ENCODE results near the gene ANXA4.

The ANXA4 gene

DNA sequence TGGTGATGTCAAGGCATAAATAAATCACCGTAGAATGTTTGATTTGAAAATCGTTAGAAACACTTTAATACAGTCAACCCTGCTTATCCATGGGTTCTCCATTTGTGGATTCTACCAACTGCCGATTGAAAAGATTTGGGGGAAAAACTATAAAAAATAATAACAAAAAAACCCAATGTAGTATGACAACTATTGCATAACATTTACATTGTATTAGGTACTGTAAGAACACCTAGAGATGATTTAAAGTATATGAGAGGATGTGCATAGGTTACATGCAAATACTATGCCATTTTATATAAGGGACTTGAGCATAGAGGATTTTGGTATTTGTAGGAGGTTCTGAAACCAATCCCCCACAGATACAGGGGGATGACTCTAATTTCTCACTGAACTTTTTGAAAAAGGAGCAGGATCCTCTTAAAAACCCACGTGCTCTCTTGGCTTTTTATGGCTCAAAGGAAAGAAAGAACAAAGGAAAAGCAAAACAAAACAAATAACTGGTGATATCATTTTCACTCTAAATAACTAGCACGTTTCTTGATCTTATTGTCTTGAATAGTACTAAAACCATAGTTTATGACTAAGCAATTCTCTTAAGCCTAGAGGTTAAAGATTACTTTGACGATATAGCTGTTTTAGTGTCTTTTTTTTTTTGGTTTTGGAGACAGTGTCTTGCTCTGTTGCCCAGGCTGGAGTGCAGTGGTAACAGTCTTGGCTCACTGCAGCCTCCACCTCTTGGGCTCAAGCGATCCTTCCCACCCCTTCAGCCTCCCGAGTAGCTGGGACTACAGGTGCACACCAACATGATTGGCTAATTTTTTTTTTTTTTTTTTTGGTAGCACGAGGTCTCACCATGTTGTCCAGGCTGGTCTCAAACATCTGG is 104.5 kb downstream of the ANXA4 start:
- DNase-seq (ENCODE audit: low spot score) = no peak

GRCh38 chr2:69847068-69847828 is 105.3 kb downstream of the ANXA4 start:
- no peak for DNase-seq (ENCODE audit: low spot score)

GRCh38 chr2:69848186-69848790 is 106.4 kb downstream of the ANXA4 start:
- no peak for DNase-seq (ENCODE audit: low spot score)

DNA sequence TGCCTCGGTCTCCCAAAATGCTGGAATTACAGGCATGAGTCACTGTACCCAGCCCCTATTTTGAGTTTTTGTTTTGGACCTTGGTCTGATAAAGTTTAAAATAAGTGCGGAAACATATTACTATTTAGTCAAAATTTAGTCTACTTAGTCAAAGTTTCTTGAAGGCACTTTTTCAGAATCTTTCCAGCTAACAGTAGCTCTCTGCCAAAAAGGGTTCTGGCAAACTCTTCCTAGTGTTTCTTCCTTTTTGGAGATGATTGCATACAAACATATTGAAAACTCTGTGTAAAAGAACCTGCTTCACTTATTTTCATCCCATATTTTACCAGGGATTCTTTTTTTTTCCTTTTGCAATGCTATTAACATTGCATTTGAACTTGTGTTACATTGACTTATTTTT is 116.3 kb downstream of the ANXA4 start:
- DNase-seq (ENCODE audit: low spot score) = no peak

DNA sequence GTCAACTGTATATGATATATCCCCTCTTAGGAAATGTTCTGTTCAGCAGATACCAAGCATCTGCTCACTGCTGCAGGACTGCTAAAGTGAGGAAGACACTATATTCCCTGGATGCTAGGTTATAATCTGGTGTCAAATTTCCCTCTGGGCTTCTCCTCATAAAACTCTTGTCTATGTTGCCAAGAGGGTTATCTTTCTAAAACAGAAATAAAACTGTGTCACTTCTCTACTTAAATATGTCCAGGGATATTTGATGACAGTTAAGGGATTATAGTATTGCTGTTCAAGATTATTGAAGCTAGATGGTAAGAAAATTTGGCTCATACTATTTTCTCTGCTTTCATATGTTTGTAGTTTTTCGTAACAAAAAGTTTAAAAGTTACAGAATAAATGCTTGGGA is 121.4 kb downstream of the ANXA4 start:
- no peak for DNase-seq (ENCODE audit: low spot score)

All from AG08395 (cell line).